Liver (tissue), 9 donors: Measurements from ENCODE around the gene AMIGO1. TPM values are rescaled to one million over a fixed set of nuclear protein-coding genes. Genes with fewer than 3 reads are reported as not detected.
A peak's percentile ranks its signal among the peaks of the same experiment; 100 is the strongest.

Source experiments
- DNase-seq: peaks from one replicate; pipeline ENCODE4 v3.0.0-alpha.2; 2017; ENCODE audit warnings: low spot score
- H3K27ac ChIP-seq, 2 donors: one replicate each; pipeline ENCODE4 v1.7.0; 2013; ENCODE audit warnings: inconsistent platforms in 2 of 2, low read length in 2 of 2, control low read depth in 1 of 2, low read depth in 1 of 2, mild to moderate bottlenecking in 1 of 2
- H3K27me3 ChIP-seq, 4 donors: one replicate each; pipeline versions ENCODE4 v1.6.1 to v1.7.0; 2013; ENCODE audit warnings: low read length in 3 of 4, inconsistent platforms in 1 of 4, mild to moderate bottlenecking in 1 of 4, moderate library complexity in 1 of 4; ENCODE audit not compliant: control insufficient read depth in 4 of 4, insufficient read depth in 4 of 4
- H3K36me3 ChIP-seq, 4 donors: one replicate each; pipeline versions ENCODE4 v1.6.1 to v1.7.0; 2013; ENCODE audit warnings: low read length in 3 of 4, mild to moderate bottlenecking in 3 of 4, low read depth in 1 of 4, moderate library complexity in 1 of 4; ENCODE audit not compliant: control insufficient read depth in 4 of 4, insufficient read depth in 3 of 4
- H3K4me1 ChIP-seq, 4 donors: one replicate each; pipeline versions ENCODE4 v1.6.1 to v1.7.0; 2013; ENCODE audit warnings: low read length in 3 of 4, mild to moderate bottlenecking in 3 of 4, moderate library complexity in 1 of 4; ENCODE audit not compliant: control insufficient read depth in 4 of 4, insufficient read depth in 4 of 4
- H3K4me3 ChIP-seq, 3 donors: one replicate each; pipeline versions ENCODE4 v1.6.1 to v1.7.0; 2013; ENCODE audit warnings: low read length in 3 of 3, control low read depth in 1 of 3, low read depth in 1 of 3, mild to moderate bottlenecking in 1 of 3
- H3K9ac ChIP-seq, 2 donors: one replicate each; pipeline ENCODE4 v1.7.0; 2013; ENCODE audit warnings: low read length in 2 of 2, mild to moderate bottlenecking in 2 of 2, moderate library complexity in 2 of 2, control low read depth in 1 of 2, low read depth in 1 of 2
- H3K9me3 ChIP-seq, 4 donors: one replicate each; pipeline versions ENCODE4 v1.6.1 to v1.7.0; 2013; ENCODE audit warnings: low read length in 3 of 4; ENCODE audit not compliant: control insufficient read depth in 4 of 4
- CTCF ChIP-seq: fragments of 150-350 bp; IDR thresholded peaks from 2 replicates; pipeline ENCODE4 v1.5.1; 2017; ENCODE audit warnings: improper control_type of control experiment, low read depth, low read length; ENCODE audit not compliant: missing input control
- EGR1 ChIP-seq, 2 donors: IDR thresholded peaks; 2 replicates each; pipeline ENCODE4 v1.6.1; 2016 to 2018; ENCODE audit warnings: antibody characterized with exemption in 2 of 2, low read depth in 2 of 2
- FOXA2 ChIP-seq: IDR thresholded peaks from 2 replicates; pipeline ENCODE4 v1.6.1; 2016; ENCODE audit warnings: antibody characterized with exemption
- GABPA ChIP-seq, 2 donors: IDR thresholded peaks in 1 of 2; conservative IDR thresholded peaks in 1 of 2; 2 replicates each; pipeline ENCODE4 v1.6.1; 2016; ENCODE audit warnings: antibody characterized with exemption in 2 of 2, mild to moderate bottlenecking in 1 of 2, moderate library complexity in 1 of 2
- HNF4A ChIP-seq, 2 donors: conservative IDR thresholded peaks; 2 replicates each; pipeline ENCODE4 v1.6.1; 2016; ENCODE audit warnings: antibody characterized with exemption in 2 of 2, mild to moderate bottlenecking in 2 of 2
- HNF4G ChIP-seq: IDR thresholded peaks from 2 replicates; pipeline ENCODE4 v1.6.1; 2016; ENCODE audit warnings: antibody characterized with exemption
- JUND ChIP-seq, 2 donors: IDR thresholded peaks; 2 replicates each; pipeline ENCODE4 v1.6.1; 2016; ENCODE audit warnings: antibody characterized with exemption in 2 of 2
- SP1 ChIP-seq: IDR thresholded peaks from 2 replicates; pipeline ENCODE4 v1.6.1; 2018; ENCODE audit warnings: antibody characterized with exemption, mild to moderate bottlenecking
- TAF1 ChIP-seq: conservative IDR thresholded peaks from 2 replicates; pipeline ENCODE4 v1.6.1; 2016; ENCODE audit warnings: antibody characterized with exemption, mild to moderate bottlenecking
- WGBS: extraction: QIAGEN DNeasy Blood & Tissue Kit; methylation state at CpG from one replicate; pipeline ENCODE4 v1.1.7; 2013; 5-methylcytosine and 5-hydroxymethylcytosine counted together
- polyA plus RNA-seq, 2 donors: library from polyadenylated mRNA; stranded (reverse) in 1 of 2; unstranded in 1 of 2; fragments of 200-250 nt in 1 of 2; fragments of >200 nt in 1 of 2; fragmentation: Nextera tagmentation in 1 of 2; extraction: Ambion mirVana in 1 of 2; gene quantifications; one replicate each; pipeline versions ENCODE4 v1.2.1 to v1.2.3, GENCODE V29; 2013 to 2015
- total RNA-seq, 2 donors: library from RNA; depleted of rRNA; stranded (reverse); fragments of >200 nt; gene quantifications; one replicate each; pipeline ENCODE4 v1.2.3, GENCODE V29; 2014
- TF ChIP-seq, protein P1 (sequence below): IDR thresholded peaks from 2 replicates; pipeline ENCODE4 v1.6.1; 2016; ENCODE audit warnings: antibody characterized with exemption
- TF ChIP-seq, protein P2 (sequence below): IDR thresholded peaks from 2 replicates; pipeline ENCODE4 v1.6.1; 2016; ENCODE audit warnings: antibody characterized with exemption
- TF ChIP-seq, protein P3 (sequence below): IDR thresholded peaks from 2 replicates; pipeline ENCODE4 v1.6.1; 2016; ENCODE audit warnings: antibody characterized with exemption, mild to moderate bottlenecking
- donor health status: healthy.
- donor health status: healthy.
- donor health status: healthy.
- donor health status: healthy.
- donor health status: healthy.

AMIGO1 gene
- total and polyA plus RNA-seq, 4 donors = 0.75 to 4.6 (median 1.9) TPM

GRCh38 chr1:109485001-109485400 lies 24.5 kb downstream of the AMIGO1 start:
- Histone ChIP-seq H3K9me3 (no peaks in the 10 kb centered on the region), H3K4me1 (peaks cover 5 to 16% (median 13%) of the 10 kb centered on the region in 4 donors), H3K27me3 (no peaks in the 10 kb centered on the region), H3K36me3 (peaks cover 0 to 12% (median 2%) of the 10 kb centered on the region in 4 donors), H3K27ac (no peak overlapping the region), H3K9ac (no peak overlapping the region), H3K4me3 (no peak overlapping the region)
- DNase-seq = no peak
- TF ChIP-seq FOXA2 (no peak), HNF4A (conservative IDR thresholded peaks at IDR 0.05) (no peak), GABPA (IDR thresholded peaks at IDR 0.05 in 1 of 2, conservative IDR thresholded peaks at IDR 0.05 in 1 of 2) (no peak)
- 54% methylated on average over 3 of the region's 3 CpGs for WGBS

- H3K9me3 ChIP-seq = no peaks in the 10 kb centered on the region
- TF ChIP-seq GABPA (IDR thresholded peaks at IDR 0.05 in 1 of 2, conservative IDR thresholded peaks at IDR 0.05 in 1 of 2) (no peak), JUND (IDR thresholded peaks at IDR 0.05) (no peak), HNF4A (conservative IDR thresholded peaks at IDR 0.05) (no peak), HNF4G (no peak), TAF1 (no peak), SP1 (no peak), CTCF (no peak), EGR1 (IDR thresholded peaks at IDR 0.05; ENCODE audit: low read depth in 2 of 2) (no peak), FOXA2 (no peak)
- TF ChIP-seq, protein P1, sequence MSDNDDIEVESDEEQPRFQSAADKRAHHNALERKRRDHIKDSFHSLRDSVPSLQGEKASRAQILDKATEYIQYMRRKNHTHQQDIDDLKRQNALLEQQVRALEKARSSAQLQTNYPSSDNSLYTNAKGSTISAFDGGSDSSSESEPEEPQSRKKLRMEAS = no peak
- TF ChIP-seq, protein P2, sequence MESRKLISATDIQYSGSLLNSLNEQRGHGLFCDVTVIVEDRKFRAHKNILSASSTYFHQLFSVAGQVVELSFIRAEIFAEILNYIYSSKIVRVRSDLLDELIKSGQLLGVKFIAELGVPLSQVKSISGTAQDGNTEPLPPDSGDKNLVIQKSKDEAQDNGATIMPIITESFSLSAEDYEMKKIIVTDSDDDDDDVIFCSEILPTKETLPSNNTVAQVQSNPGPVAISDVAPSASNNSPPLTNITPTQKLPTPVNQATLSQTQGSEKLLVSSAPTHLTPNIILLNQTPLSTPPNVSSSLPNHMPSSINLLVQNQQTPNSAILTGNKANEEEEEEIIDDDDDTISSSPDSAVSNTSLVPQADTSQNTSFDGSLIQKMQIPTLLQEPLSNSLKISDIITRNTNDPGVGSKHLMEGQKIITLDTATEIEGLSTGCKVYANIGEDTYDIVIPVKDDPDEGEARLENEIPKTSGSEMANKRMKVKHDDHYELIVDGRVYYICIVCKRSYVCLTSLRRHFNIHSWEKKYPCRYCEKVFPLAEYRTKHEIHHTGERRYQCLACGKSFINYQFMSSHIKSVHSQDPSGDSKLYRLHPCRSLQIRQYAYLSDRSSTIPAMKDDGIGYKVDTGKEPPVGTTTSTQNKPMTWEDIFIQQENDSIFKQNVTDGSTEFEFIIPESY = no peak
- TF ChIP-seq, protein P3, sequence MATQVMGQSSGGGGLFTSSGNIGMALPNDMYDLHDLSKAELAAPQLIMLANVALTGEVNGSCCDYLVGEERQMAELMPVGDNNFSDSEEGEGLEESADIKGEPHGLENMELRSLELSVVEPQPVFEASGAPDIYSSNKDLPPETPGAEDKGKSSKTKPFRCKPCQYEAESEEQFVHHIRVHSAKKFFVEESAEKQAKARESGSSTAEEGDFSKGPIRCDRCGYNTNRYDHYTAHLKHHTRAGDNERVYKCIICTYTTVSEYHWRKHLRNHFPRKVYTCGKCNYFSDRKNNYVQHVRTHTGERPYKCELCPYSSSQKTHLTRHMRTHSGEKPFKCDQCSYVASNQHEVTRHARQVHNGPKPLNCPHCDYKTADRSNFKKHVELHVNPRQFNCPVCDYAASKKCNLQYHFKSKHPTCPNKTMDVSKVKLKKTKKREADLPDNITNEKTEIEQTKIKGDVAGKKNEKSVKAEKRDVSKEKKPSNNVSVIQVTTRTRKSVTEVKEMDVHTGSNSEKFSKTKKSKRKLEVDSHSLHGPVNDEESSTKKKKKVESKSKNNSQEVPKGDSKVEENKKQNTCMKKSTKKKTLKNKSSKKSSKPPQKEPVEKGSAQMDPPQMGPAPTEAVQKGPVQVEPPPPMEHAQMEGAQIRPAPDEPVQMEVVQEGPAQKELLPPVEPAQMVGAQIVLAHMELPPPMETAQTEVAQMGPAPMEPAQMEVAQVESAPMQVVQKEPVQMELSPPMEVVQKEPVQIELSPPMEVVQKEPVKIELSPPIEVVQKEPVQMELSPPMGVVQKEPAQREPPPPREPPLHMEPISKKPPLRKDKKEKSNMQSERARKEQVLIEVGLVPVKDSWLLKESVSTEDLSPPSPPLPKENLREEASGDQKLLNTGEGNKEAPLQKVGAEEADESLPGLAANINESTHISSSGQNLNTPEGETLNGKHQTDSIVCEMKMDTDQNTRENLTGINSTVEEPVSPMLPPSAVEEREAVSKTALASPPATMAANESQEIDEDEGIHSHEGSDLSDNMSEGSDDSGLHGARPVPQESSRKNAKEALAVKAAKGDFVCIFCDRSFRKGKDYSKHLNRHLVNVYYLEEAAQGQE = no peak
- H3K27me3 ChIP-seq = no peaks in the 10 kb centered on the region
- peak overlapping the region in 1 of 2 donors; percentile 4 for H3K9ac ChIP-seq
- peaks cover 5 to 16% (median 13%) of the 10 kb centered on the region in 4 donors for H3K4me1 ChIP-seq
- H3K27ac ChIP-seq = no peak overlapping the region
- 57% methylated on average over 15 of the region's 15 CpGs for WGBS
- H3K4me3 ChIP-seq = peak overlapping the region; percentile 26 to 68 (median 51)
- DNase-seq = no peak
- peaks cover 0 to 12% (median 2%) of the 10 kb centered on the region in 4 donors for H3K36me3 ChIP-seq
Observed at GRCh38 chr1:109484519-109484975, 25.0 kb downstream of the AMIGO1 start.
